NCI-H1417 treated with DMSO at 0.1 percent for 48 hours (cell line): Measurements from ENCODE around the gene RELL1.
"Not testable (repeated sequence)": the region's sequence is repeated elsewhere in the genome, so short reads cannot be mapped to it uniquely, and the experiment has no call there.

Experiments used
- DNase-seq: peaks from one replicate; lab custom pipeline; 2025; lab: John Stamatoyannopoulos, UW

The RELL1 gene

DNA sequence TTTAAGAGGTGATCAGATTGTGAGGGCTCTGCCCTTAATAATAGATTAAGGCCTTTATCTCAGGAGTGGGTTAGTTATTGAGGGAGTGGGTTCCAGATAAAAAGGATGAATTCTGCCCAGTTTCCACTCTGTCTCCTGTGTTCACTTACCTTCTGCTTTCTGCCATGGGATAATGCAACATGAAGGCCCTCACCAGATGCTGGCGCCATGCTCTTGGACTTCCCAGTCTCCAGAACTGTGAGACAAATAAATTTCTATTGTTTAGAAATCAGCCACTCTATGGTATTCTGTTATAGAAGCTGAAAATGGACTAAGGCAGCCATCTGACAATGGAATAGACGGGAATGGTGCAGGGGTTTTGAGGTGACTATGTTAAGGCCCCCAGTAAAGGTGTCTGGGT lies 6.9 kb upstream of the RELL1 start:
- no peak for DNase-seq

GRCh38 chr4:37690976-37691375 lies 4.8 kb upstream of the RELL1 start:
- no peak for DNase-seq

- no peak for DNase-seq
Observed at GRCh38 chr4:37689353-37690095, 3.3 kb upstream of the RELL1 start.

DNA sequence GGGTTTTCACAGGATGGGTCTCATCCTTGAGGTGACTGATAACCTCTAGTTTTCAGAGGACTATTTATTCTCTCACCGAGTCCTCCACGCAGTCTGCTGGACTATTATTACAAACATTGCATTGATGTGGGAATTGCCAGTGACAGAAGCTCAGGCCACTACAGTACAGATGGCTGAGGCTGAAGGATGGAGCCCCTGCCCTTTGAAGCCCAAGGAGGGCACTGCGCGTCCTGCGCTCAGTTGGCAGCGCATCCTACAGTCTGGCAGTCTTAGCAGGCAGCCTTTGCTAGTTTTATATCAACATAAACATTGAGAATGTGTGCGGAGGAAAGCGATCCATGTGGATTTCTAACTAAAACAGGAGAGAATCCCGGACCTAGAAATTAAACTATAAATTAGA lies 1.5 kb upstream of the RELL1 start:
- DNase-seq, result no peak

DNA sequence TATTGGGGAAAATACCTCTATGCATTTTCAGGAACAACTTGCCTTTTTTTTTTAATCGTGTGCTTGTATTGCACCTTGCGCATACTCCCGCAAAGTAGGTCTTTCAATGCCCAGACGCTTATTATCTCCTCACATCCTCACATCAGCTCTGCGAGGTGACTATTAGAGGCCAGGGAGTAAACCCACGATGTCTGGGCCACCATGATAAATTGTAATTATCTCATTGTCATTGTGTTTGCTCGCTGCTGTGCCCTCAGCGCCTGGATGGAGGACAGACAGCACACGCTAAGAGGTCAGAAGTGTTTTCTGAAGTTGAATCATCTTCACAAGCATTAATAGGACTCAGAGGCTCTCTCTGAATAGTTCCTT lies 1.0 kb upstream of the RELL1 start:
- DNase-seq, result peak; percentile 47

DNA sequence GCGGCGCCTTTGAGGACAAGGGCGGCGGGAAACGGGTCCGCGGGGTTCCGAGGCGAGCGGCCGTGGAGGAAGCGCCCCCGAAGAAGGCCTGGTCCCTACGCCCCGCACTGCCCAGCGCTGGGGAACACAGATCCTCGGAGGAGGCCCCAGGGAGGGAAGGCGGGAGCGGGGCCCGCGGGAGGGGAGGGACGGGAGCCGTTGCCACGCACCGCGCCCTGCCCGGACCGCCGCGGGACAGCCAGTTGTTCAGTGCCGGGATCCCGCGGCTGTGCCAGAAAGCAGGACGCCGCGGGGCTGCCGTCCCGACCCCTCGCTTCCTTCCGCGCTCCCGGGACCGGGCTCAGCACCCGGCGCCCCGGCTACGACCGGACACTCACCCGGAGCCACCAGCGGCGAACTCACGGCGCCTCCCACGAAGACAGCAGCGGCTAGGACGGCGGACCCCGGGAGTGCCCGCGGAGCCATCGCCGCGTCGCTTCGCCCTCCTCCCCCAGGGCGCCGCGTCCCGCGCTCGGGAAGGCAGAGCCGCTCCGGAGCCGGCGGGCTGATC lies 278 bp downstream of the RELL1 start:
- DNase-seq, result no peak

- DNase-seq, result no peak
Observed at GRCh38 chr4:37685161-37685822, 884 bp downstream of the RELL1 start.

GRCh38 chr4:37684154-37684553 lies 2.0 kb downstream of the RELL1 start:
- DNase-seq, result no peak

DNA sequence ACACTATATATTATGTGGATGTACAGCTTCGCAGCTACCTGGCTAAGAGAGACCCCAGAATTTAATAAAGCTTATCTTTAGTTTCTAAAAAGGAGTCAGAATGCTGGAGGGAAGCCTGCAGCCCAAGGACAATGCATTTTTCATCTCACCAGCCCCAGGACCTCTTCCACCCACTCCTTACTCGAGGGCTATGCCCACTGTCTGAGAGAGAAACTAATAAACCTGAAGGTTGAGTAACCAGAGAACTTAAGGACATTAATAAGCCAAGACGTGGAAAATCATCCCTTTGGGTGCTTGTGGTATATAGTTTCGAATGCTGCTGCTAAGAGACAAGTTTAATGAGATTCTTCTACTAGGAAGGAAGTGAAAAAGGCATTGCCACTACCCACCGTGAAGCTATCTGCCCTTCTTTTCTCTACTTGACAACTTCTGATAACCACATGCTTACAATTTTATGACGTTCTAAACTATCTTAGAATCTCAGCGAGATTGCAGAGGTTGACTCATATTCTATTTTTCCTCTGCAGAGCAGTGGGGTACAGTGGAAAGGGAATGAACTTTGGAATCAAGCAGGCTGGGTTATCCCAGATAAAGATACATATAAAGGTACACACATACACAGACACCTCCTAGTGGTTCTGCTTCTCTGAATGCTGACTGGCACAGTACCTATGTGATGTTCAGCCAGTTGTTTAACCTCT lies 3.3 kb downstream of the RELL1 start:
- DNase-seq, result no peak

DNA sequence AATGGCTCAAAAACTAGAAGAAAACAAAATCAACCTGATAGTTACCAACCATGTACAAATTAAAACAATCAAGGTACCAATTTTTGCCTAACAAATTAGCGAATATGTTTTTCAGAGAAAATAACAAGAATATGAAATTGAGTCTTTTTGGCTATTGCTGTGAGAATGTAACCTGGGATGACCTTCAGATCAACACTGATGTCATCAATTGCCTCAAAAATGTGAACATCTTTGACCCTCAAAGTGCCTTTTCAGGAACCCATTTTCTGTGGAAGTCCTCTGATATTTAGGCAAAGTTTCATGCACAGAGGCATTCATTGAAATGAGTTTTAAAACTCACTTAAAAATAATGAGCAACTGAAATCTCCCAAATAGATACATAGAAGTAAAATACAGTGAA lies 6.1 kb downstream of the RELL1 start:
- DNase-seq, result no peak

- no peak for DNase-seq
Observed at GRCh38 chr4:37679301-37679700, 6.9 kb downstream of the RELL1 start.

- DNase-seq, result no peak
Observed at GRCh38 chr4:37678624-37679023, 7.6 kb downstream of the RELL1 start.

DNA sequence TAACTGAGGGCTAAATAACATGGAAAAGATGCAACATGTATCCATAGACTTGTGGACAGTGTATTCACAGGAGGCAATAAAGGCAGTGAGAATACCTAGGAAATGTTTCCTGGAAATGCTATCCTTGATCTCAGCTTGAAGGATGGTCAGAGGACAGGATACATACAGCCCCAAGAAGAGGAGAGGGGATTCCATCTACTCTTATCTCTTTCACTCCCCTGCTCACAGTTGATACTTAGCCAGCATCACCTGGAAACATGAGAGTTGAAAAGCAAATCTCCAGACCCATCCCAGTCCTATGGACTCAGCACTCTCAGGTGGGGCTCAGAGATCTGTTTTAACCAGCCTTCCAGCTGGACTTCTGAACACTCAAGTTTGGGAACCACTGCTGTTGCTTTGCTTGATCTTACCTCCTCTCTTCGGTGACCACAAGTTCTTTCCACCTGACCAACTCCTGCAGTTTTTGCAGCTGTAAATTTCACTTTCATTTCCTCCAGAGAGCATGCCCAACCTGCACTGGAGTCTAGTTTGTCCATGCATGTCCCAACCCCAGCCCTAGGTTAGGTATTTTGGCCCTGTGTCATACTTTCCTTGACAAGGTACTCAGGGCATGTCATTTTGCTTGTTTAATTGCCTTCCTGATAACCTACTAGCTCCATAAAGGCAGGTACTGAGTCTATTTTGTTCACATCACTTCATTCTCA lies 10.4 kb downstream of the RELL1 start:
- DNase-seq, result no peak

DNA sequence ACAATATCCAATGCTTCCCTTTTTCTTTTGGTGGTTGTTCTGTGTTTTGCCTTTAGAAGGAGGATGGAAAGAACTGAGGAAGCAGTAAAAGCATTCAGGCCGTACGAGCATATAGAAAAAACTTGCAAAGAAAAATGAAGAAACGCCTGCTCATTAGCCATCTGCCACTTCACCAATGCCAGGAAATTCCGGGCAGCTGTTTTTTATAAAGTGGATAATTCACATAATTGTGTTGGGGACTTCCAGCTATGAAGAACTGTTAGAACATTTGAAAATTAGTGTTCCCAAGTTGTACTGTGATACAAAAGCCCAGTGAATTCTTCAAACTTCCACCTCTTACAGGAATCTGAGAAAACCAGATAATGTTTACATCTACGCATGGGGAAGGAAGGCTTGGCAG lies 11.7 kb downstream of the RELL1 start:
- no peak for DNase-seq

DNA sequence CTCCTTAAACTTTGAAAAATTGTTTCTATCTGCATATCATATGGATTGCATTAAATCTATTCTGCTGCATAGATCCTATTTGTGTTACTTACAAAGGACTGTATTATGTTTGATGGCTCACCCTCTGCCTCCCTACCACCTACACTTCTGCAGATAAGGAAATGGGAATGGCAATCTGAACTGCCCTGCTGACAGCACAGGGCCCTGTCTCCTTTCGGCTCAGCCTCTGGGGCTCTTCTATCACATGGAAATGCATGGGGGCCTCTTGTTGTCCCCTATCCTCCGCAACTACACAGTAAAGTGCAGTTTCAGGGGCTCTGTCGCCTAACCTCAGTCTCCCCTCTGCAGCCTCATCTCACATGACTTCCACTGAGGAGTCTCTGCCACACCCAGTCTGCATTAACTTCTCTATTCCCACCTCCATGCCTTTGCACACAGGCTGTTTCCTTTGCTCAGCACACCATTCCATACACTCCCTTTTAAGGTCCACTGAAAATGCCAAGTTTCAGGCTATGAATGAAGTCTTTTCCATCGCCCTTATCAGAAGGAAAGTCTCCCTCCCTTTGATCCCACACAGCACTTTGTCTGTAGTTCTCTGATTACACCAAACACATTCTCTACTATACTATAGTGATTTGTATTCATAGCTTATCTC lies 12.5 kb downstream of the RELL1 start:
- DNase-seq, result no peak

GRCh38 chr4:37671072-37671471 lies 15.1 kb downstream of the RELL1 start:
- no peak for DNase-seq

- DNase-seq, result no peak
Observed at GRCh38 chr4:37670249-37670648, 15.9 kb downstream of the RELL1 start.

GRCh38 chr4:37669124-37669523 lies 17.1 kb downstream of the RELL1 start:
- DNase-seq, result not testable (repeated sequence)

DNA sequence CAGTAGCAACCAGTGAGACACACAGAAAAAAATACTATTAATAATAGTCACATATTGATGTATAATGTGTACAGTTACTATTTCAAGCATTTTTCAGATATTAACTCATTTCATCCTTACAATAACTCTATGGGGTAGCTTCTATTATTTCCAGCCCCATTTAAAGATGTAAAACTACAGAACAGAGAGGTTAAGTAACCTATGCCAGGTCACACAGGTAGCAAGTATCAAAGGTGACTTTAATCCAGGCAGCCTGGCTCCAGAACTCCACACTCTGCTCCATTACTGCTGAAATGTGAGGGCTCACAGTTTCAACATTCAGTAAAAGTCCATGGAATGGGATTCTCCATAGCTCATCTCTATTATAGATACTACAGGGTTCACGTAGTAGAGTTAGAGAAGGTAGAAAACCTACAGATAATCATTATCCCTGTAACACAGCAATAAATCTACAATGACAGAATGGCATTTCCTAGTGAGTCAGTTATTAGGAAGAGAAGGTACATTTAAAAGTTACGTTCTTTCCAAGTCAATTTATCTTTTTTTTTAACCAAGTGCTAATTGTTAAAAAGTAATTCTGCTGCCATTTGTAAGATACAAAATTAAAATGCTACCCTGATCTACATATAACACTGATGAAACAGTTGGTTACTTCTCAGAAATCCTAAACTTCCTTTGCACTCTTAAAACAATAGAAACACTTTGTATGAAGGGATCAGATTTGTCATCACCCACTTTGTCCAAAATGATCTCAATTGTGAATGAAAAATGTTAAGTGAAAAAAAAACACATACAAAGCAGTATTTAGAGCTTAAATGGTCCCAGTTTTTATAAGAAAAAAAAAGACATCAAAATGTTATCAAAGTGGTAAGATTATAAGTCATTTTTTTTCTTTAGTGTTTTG lies 18.7 kb downstream of the RELL1 start:
- no peak for DNase-seq

DNA sequence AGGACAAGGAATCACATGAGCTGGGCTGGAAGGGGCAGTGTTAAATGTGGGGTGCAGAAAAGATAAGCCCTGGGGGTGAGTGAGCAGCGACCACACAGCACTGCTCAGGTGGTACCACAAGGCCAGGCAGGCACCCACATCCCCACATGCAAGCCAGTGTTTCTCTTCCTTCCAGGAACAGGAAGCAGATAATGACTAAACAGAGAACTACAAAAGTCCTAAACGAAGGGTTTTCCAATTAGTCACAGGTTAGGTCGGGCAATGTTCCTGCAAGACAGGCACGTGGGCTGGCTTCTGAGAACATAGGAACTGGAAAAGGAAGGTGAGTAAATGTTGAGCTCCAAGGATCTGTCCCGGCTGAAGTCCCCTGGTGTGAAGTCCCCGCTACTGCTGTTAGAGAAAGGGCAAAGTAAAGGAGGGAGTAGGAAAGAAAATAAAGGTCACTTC lies 19.5 kb downstream of the RELL1 start:
- no peak for DNase-seq
